ENCODE results near the gene STRBP.

STRBP gene

GRCh38 chr9:123232332-123232731, 36.1 kb downstream of the STRBP start:
- Mint-ChIP-seq H3K27ac (no peak overlapping the region), H3K27me3 (ENCODE audit: low read depth, poor library complexity) (peaks cover 3% of the 10 kb centered on the region), H3K9me3 (no peaks in the 10 kb centered on the region), H3K4me3 (no peak overlapping the region), H3K36me3 (ENCODE audit: low read depth) (peaks cover 14% of the 10 kb centered on the region), H3K4me1 (peaks cover 12% of the 10 kb centered on the region)
- no peak for DNase-seq
- TF ChIP-seq, protein P1, sequence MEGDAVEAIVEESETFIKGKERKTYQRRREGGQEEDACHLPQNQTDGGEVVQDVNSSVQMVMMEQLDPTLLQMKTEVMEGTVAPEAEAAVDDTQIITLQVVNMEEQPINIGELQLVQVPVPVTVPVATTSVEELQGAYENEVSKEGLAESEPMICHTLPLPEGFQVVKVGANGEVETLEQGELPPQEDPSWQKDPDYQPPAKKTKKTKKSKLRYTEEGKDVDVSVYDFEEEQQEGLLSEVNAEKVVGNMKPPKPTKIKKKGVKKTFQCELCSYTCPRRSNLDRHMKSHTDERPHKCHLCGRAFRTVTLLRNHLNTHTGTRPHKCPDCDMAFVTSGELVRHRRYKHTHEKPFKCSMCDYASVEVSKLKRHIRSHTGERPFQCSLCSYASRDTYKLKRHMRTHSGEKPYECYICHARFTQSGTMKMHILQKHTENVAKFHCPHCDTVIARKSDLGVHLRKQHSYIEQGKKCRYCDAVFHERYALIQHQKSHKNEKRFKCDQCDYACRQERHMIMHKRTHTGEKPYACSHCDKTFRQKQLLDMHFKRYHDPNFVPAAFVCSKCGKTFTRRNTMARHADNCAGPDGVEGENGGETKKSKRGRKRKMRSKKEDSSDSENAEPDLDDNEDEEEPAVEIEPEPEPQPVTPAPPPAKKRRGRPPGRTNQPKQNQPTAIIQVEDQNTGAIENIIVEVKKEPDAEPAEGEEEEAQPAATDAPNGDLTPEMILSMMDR (IDR thresholded peaks at IDR 0.05): no peak

- DNase-seq: no peak
- TF ChIP-seq, protein P1 (IDR thresholded peaks at IDR 0.05): no peak
- Mint-ChIP-seq H3K4me3 (no peak overlapping the region), H3K27me3 (ENCODE audit: low read depth, poor library complexity) (peaks cover 3% of the 10 kb centered on the region), H3K4me1 (peaks cover 12% of the 10 kb centered on the region), H3K9me3 (no peaks in the 10 kb centered on the region), H3K36me3 (ENCODE audit: low read depth) (peaks cover 18% of the 10 kb centered on the region), H3K27ac (peak overlapping the region; percentile 24)
Observed at GRCh38 chr9:123231421-123231820, 37.0 kb downstream of the STRBP start.

DNA sequence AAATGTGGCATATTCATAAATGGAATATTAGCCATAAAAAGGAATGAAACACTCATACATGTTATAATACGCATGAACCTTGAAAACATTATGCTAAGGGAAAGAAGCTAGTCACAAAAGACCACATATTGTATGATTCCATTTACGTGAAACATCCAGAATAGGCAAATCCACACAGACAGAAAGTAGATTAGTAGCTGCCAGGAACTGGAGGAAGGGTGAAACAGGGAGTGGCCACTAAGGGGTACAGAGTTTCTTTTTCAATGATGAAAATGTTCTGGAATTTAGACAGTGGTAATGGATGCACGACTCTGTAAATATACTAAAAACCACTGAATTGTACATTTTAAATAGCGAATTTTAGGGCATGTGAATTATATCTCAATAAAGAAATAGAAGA, 39.4 kb downstream of the STRBP start:
- Mint-ChIP-seq H3K4me1 (peaks cover 12% of the 10 kb centered on the region), H3K9me3 (no peaks in the 10 kb centered on the region)

DNA sequence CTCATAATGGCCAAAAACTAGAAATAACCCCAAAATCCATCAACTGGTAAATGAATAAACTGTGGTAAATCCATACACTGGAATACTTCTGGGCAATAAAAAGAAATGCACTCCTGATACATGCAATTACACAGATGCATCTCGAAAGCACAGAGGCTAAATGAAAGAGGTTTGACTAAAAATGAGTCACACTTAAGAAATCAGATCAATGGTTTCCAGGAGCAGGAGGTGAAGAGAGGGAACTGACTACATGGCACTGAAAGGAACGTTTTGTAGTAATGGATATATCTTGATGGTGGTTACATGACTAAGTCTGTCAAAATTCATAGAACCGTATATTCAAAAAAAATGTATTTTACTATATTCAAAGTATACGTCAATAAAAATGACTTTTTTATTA, 42.4 kb downstream of the STRBP start:
- Mint-ChIP-seq H3K4me1 (peaks cover 6% of the 10 kb centered on the region), H3K27me3 (ENCODE audit: low read depth, poor library complexity) (no peaks in the 10 kb centered on the region), H3K27ac (peak overlapping the region; percentile 24), H3K4me3 (no peak overlapping the region), H3K36me3 (ENCODE audit: low read depth) (peaks cover 9% of the 10 kb centered on the region), H3K9me3 (no peaks in the 10 kb centered on the region)
- no peak for DNase-seq
- TF ChIP-seq, protein P1 (IDR thresholded peaks at IDR 0.05): no peak

More for the DNA sequence above, 39.4 kb downstream of the STRBP start:
- H3K27ac Mint-ChIP-seq: no peak overlapping the region
- peaks cover 12% of the 10 kb centered on the region for H3K36me3 Mint-ChIP-seq (ENCODE audit: low read depth)
- TF ChIP-seq, protein P1 (IDR thresholded peaks at IDR 0.05): no peak
- H3K4me3 Mint-ChIP-seq: no peak overlapping the region
- peaks cover 3% of the 10 kb centered on the region for H3K27me3 Mint-ChIP-seq (ENCODE audit: low read depth, poor library complexity)
- no peak for DNase-seq

DNA sequence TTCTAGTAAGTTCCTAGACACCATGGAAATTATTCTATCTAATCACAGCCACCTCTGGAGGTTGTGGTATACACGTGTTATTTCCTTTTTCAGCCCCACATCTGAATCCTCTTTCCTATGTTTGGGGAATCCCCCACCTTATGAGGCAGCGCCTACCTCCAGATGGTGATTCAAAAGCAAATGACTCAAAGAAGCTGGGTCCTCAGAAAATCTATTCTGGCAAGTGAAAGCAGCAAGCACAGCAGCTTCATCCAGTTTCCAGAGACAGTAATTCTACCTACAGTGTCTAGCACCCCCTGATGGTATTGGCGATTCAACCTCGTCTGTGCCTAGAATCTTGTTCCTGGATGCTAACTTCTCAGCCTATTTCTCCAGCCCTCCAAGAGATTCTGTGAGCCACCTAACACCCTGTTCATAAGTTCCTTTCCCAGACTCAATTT, 43.0 kb downstream of the STRBP start:
- Mint-ChIP-seq H3K27me3 (ENCODE audit: low read depth, poor library complexity) (no peaks in the 10 kb centered on the region), H3K4me1 (peaks cover 6% of the 10 kb centered on the region), H3K9me3 (no peaks in the 10 kb centered on the region), H3K4me3 (no peak overlapping the region), H3K27ac (no peak overlapping the region), H3K36me3 (ENCODE audit: low read depth) (peaks cover 9% of the 10 kb centered on the region)
- no peak for DNase-seq
- TF ChIP-seq, protein P1 (IDR thresholded peaks at IDR 0.05): peak; percentile 31

DNA sequence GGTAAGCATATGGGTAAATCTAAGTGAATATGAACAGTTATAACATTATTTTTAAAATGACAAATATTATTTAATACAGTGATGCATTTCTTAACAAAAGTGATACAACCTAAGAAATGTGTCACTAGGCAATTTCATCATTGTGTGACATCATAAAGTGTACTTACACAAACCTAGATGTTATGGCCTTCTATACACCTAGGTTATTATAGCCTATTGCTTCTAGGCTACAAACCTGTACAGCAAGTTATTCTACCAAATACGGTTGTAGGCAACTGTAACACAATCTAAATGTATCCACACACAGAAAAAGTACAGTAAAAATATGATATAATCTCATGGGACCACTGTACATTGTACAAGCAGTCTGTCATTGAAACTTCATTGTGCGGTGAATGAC, 48.3 kb downstream of the STRBP start:
- Mint-ChIP-seq H3K4me3 (no peak overlapping the region), H3K9me3 (no peaks in the 10 kb centered on the region), H3K4me1 (peaks cover 38% of the 10 kb centered on the region), H3K36me3 (ENCODE audit: low read depth) (peaks cover 11% of the 10 kb centered on the region), H3K27me3 (ENCODE audit: low read depth, poor library complexity) (no peaks in the 10 kb centered on the region), H3K27ac (no peak overlapping the region)
- TF ChIP-seq, protein P1 (IDR thresholded peaks at IDR 0.05): no peak
- no peak for DNase-seq
